Lower leg skin (tissue), 4 donors: Measurements from ENCODE around the gene SH3BP1. TPM values are rescaled to one million over a fixed set of nuclear protein-coding genes. Genes with fewer than 3 reads are reported as not detected.
A peak's percentile ranks its signal among the peaks of the same experiment; 100 is the strongest.
"Not testable (repeated sequence)": the region's sequence is repeated elsewhere in the genome, so short reads cannot be mapped to it uniquely, and the experiment has no call there.

Source experiments
- DNase-seq, 2 donors: peaks; one replicate each; pipeline ENCODE4 v3.0.0-alpha.2; 2019; ENCODE audit warnings: low spot score in 2 of 2
- H3K4me3 ChIP-seq: fragments of 200-600 bp; sonication (generic); 2 replicates; pipeline ENCODE4 v1.5.1; 2017; ENCODE audit warnings: mild to moderate bottlenecking, low read depth; ENCODE audit not compliant: poor library complexity, severe bottlenecking
- POLR2A ChIP-seq, 2 donors: fragments of 450-650 bp; IDR thresholded peaks; one replicate each; pipeline ENCODE4 v1.6.1; 2016 to 2017; ENCODE audit warnings: antibody characterized with exemption in 2 of 2, mild to moderate bottlenecking in 1 of 2, moderate library complexity in 1 of 2
- WGBS, 2 donors: methylation state at CpG; one replicate each; pipeline ENCODE4 v1.1.5; 2018; 5-methylcytosine and 5-hydroxymethylcytosine counted together
- intact Hi-C: fragments of 100-400 bp; cut with DNase I; formaldehyde crosslinking; loops from one replicate; pipeline ENCODE4 v1.15.0; 2023; ENCODE audit warnings: low total_unique reads
- total RNA-seq, 4 donors: library from RNA; depleted of rRNA; stranded (reverse); fragments of >200 nt; gene quantifications; one replicate each; pipeline ENCODE4 v1.1.0, GENCODE V29; 2016
- TF ChIP-seq, protein P1 (sequence below), 3 donors: fragments of 450-650 bp; IDR thresholded peaks; one replicate each; pipeline ENCODE4 v1.5.1; 2016; ENCODE audit warnings: antibody characterized with exemption in 3 of 3, mild to moderate bottlenecking in 3 of 3, moderate library complexity in 2 of 3

Gene SH3BP1
- total RNA-seq, 4 donors from 2014 or later = 29.1 to 83.3 (median 60.3) TPM

- peak overlapping the region; percentile 55 for H3K4me3 ChIP-seq
- intact Hi-C loops = no loop called here
- DNase-seq = no peak
- TF ChIP-seq POLR2A (IDR thresholded peaks at IDR 0.05) = no peak
- TF ChIP-seq, protein P1, sequence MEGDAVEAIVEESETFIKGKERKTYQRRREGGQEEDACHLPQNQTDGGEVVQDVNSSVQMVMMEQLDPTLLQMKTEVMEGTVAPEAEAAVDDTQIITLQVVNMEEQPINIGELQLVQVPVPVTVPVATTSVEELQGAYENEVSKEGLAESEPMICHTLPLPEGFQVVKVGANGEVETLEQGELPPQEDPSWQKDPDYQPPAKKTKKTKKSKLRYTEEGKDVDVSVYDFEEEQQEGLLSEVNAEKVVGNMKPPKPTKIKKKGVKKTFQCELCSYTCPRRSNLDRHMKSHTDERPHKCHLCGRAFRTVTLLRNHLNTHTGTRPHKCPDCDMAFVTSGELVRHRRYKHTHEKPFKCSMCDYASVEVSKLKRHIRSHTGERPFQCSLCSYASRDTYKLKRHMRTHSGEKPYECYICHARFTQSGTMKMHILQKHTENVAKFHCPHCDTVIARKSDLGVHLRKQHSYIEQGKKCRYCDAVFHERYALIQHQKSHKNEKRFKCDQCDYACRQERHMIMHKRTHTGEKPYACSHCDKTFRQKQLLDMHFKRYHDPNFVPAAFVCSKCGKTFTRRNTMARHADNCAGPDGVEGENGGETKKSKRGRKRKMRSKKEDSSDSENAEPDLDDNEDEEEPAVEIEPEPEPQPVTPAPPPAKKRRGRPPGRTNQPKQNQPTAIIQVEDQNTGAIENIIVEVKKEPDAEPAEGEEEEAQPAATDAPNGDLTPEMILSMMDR (IDR thresholded peaks at IDR 0.05) = no peak
- WGBS, 2 donors = 2% methylated on average over 17 of the region's 17 CpGs
Measured at GRCh38 chr22:37607935-37608476, 31.5 kb upstream of the SH3BP1 start.

DNA sequence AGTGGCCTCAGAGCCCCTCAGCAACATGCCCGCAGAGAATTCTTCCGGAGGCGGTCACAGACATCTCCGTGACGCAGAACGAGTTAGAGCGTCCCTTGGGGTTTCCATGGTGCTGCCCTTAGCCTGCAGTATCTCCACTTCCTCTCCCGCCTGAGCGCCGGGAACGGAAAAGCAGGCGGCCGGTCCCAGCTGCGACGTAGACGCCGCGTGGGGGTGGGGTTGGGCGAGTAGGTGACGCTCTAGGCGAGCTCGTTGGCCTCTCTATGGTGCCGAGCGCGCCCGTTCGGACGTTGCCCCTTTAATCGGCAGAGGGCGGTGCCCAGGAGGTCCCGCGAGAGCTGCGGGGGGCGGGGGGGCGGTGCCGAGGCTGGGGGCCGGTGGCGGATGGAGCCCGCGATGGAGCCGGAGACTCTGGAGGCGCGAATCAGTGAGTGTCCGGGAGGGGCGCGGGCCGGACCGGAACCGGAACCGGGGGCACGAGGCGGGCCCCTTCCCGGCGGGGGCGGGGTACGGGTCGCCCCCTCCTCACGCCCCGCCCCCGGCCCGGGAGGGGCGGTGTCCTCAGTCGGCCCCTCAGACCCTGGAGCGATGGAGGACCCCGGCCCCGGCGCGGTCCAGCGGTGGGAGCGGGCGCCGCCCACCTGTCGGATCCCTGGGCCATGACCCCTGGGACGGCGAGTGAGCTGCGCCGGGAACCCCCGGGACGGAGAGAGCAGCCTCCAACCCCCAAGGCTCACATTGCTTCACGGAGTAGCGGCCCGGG is 30.8 kb upstream of the SH3BP1 start, which contains the start of gene GGA1:
Gene GGA1, plus strand, starts transcription at position 358 of the 763 bp plus-strand sequence. Its CDS starts 27 bp downstream, at position 385.
- DNase-seq = peak; percentile 95 to 99
- TF ChIP-seq, protein P1 (IDR thresholded peaks at IDR 0.05) = no peak
- no peak for TF ChIP-seq POLR2A (IDR thresholded peaks at IDR 0.05)
- 1 to 2% methylated on average over 37 to 40 of the region's 82 CpGs for WGBS, 2 donors
- peak within 1 kb of the TSS; percentile 55 for H3K4me3 ChIP-seq
- intact Hi-C loops = no loop called here

DNA sequence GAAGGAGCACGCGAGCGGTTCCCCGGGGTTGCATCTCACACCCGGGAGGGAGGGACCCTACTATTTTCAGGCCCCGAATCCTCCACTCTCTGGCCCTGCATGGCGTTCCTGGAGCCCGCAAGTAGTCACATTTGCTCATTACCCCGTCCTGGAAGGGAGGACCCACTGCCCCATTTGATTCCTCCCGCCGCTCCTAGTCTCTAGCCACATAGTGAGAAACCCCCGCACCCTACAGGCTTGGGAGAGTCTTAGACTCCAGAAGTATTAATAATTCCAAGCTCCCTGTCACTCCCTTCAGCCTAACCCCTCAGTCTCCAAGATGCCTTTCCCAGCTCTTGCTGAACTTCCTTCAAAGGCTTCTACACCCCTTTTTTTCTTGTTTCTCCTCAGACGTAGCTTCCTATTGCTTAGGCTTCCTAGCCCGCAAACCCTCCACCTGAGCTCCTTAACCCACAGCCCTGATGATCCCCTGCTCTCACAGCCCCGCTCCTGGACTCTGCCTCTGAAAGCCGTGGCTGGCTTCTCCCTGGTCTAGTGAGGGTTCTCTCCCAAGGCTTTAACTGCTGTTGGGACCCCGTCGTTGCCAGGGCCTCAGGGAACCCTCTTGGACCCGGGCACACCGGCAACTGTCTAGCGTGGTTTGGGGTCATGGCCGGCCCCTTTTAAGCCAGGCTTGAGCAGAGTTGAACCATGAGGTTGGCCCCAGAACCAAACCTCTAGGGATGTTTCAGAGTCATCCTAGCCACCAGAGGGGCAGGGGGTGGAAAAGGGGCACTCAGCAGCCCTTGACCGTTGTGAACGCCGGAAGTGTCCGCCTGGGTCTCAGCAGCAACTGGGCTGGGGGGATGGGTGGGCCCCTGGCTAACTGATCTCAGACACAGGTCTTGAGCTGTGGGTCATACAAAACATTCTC is 30.0 kb upstream of the SH3BP1 start:
- no peak for DNase-seq
- intact Hi-C loops = no loop called here
- TF ChIP-seq POLR2A (IDR thresholded peaks at IDR 0.05) = no peak
- TF ChIP-seq, protein P1 (IDR thresholded peaks at IDR 0.05) = no peak
- WGBS, 2 donors = 15 to 18% methylated on average over 21 to 24 of the region's 26 CpGs
- peak overlapping the region; percentile 55 for H3K4me3 ChIP-seq

DNA sequence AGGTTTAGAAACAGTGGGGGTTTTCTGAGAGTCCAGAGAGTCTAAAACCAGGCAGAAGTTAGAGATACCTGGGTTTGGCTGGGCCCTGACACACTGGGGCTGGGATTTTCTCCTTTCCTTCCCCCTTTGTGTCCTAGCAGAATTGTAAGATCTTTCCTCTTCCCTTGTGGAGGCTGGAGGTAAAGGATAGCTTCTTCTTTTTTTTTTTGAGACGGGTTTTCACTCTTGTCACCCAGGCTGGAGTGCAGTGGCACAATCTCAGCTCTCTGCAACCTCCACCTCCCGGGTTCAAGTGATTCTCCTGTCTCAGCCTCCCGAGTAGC is 29.4 kb upstream of the SH3BP1 start:
- H3K4me3 ChIP-seq, DNase-seq, intact Hi-C loops: not testable (repeated sequence)
- 79 to 84% methylated on average over 3 of the region's 3 CpGs for WGBS, 2 donors

- intact Hi-C loops = no loop called here
Measured at GRCh38 chr22:37610480-37611129, 28.9 kb upstream of the SH3BP1 start.

More at GRCh38 chr22:37610480-37611129, 28.9 kb upstream of the SH3BP1 start:
- no peak overlapping the region for H3K4me3 ChIP-seq
- TF ChIP-seq POLR2A (IDR thresholded peaks at IDR 0.05) = no peak
- TF ChIP-seq, protein P1 (IDR thresholded peaks at IDR 0.05) = no peak
- 74 to 80% methylated on average over 15 of the region's 15 CpGs for whole genome bisulfite sequencing, 2 donors
- no peak for DNase-seq
